ENCODE measurements around the gene POTEF.
"Not testable (repeated sequence)": the region's sequence is repeated elsewhere in the genome, so short reads cannot be mapped to it uniquely, and the experiment has no call there.

DNA sequence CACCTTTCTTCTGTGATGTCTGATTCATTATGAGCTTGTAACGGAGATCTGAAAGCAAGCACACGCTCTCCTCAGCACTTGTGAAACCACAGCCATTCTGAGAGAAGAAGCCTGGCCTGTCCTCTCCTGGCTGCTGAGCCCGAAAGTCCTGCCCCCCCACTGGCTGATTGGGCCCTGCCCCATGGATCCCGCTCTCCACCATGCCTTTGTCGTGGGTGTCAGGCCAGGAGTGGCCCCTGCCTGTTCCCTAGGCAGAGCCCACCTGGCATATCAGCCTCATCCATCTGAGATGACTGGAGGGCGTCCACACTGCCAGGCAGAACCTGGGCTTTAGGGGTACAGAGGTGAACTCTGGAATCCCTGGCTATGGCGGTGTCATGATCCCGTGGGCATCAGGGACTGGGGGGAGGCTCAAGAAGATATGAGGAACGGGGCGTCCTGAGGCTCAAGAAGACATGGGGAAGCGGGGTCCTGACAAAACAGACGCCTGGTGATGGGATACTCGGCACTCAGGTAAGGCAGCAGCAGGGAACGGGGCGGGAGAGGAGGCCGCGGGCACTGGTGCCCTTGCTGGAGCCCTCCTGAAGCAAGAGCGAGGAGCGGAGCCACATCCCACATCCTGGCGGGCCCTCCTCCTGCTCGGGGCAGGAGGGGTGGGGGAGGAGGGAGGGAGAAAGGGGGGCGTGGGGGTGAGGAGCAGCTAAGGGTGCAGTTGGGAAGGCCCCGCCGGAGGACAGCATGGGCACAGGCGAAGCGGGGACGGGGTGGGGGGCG is 14.4 kb upstream of the POTEF start:
- TF ChIP-seq, protein P1, sequence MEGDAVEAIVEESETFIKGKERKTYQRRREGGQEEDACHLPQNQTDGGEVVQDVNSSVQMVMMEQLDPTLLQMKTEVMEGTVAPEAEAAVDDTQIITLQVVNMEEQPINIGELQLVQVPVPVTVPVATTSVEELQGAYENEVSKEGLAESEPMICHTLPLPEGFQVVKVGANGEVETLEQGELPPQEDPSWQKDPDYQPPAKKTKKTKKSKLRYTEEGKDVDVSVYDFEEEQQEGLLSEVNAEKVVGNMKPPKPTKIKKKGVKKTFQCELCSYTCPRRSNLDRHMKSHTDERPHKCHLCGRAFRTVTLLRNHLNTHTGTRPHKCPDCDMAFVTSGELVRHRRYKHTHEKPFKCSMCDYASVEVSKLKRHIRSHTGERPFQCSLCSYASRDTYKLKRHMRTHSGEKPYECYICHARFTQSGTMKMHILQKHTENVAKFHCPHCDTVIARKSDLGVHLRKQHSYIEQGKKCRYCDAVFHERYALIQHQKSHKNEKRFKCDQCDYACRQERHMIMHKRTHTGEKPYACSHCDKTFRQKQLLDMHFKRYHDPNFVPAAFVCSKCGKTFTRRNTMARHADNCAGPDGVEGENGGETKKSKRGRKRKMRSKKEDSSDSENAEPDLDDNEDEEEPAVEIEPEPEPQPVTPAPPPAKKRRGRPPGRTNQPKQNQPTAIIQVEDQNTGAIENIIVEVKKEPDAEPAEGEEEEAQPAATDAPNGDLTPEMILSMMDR (IDR thresholded peaks at IDR 0.05): not testable (repeated sequence)
- TF ChIP-seq POLR2A (IDR thresholded peaks at IDR 0.05): not testable (repeated sequence)
